Naive thymus-derived CD4-positive, alpha-beta T cell (primary cell): ENCODE results near the gene ZNF750. TPM values are rescaled to one million over a fixed set of nuclear protein-coding genes. Genes with fewer than 3 reads are reported as not detected.

Experiments used
- ATAC-seq: fragments of 150-1000 bp; cut with Tn5 transposase; 2 replicates; pipeline ENCODE4 v1.10.0; 2021; ENCODE audit warnings: mild to moderate bottlenecking, moderate library complexity
- CTCF ChIA-PET: fragments of 350-600 bp; sonication (Branson Sonifier 250); formaldehyde crosslinking; loops from one replicate; lab custom pipeline; 2021; ENCODE audit warnings: antibody characterized with exemption; lab: Charles Lee
- POLR2A ChIA-PET: fragments of 350-600 bp; sonication (Branson Sonifier 250); formaldehyde crosslinking; loops from one replicate; lab custom pipeline; 2021; ENCODE audit warnings: antibody characterized with exemption, inconsistent platforms; lab: Charles Lee
- DNase-seq, 9 donors: peaks; one replicate each; pipeline versions ENCODE4 v3.0.0 to v3.0.0-alpha.2; 2020 to 2022; ENCODE audit warnings: mixed read lengths in 1 of 9
- H3K27ac ChIP-seq: one replicate; pipeline ENCODE4 v1.7.0; 2013; ENCODE audit warnings: mild to moderate bottlenecking, low read depth, low read length, moderate library complexity
- H3K27me3 ChIP-seq, 2 donors: one replicate each; pipeline ENCODE4 v1.7.0; 2013; ENCODE audit warnings: low read length in 2 of 2, mild to moderate bottlenecking in 2 of 2, moderate library complexity in 2 of 2; ENCODE audit not compliant: control insufficient read depth in 2 of 2, insufficient read depth in 2 of 2
- H3K36me3 ChIP-seq, 3 experiments: 1 replicate in 2 of 3; 2 replicates in 1 of 3; pipeline ENCODE4 v1.7.0; 2013; ENCODE audit warnings: low read length in 3 of 3, mild to moderate bottlenecking in 3 of 3, moderate library complexity in 1 of 3; ENCODE audit not compliant: insufficient read depth in 3 of 3, control insufficient read depth in 2 of 3
- H3K4me1 ChIP-seq, 2 donors: one replicate each; pipeline ENCODE4 v1.7.0; 2013; ENCODE audit warnings: low read length in 2 of 2, mild to moderate bottlenecking in 2 of 2, moderate library complexity in 1 of 2; ENCODE audit not compliant: control insufficient read depth in 2 of 2, insufficient read depth in 2 of 2
- H3K4me3 ChIP-seq: 2 replicates; pipeline ENCODE4 v1.7.0; 2013; ENCODE audit warnings: mild to moderate bottlenecking, low read length
- H3K9me3 ChIP-seq, 3 experiments: 1 replicate in 2 of 3; 2 replicates in 1 of 3; pipeline ENCODE4 v1.7.0; 2013; ENCODE audit warnings: low read length in 3 of 3; ENCODE audit not compliant: control insufficient read depth in 2 of 3
- H3K27ac Mint-ChIP-seq, 9 donors: one replicate each; pipeline ENCODE4 v1.8.0; 2020 to 2022; ENCODE audit warnings: mixed read lengths in 9 of 9, mild to moderate bottlenecking in 8 of 9, moderate library complexity in 5 of 9, inconsistent platforms in 2 of 9
- H3K27me3 Mint-ChIP-seq, 5 donors: one replicate each; pipeline ENCODE4 v1.8.0; 2021 to 2022; ENCODE audit warnings: mixed read lengths in 5 of 5, mild to moderate bottlenecking in 1 of 5
- H3K36me3 Mint-ChIP-seq, 5 donors: one replicate each; pipeline ENCODE4 v1.8.0; 2020 to 2022; ENCODE audit warnings: mixed read lengths in 5 of 5, mild to moderate bottlenecking in 3 of 5, inconsistent platforms in 1 of 5
- H3K4me1 Mint-ChIP-seq, 7 donors: one replicate each; pipeline ENCODE4 v1.8.0; 2020 to 2022; ENCODE audit warnings: mixed read lengths in 7 of 7, mild to moderate bottlenecking in 3 of 7, inconsistent platforms in 1 of 7
- H3K4me3 Mint-ChIP-seq, 10 donors: one replicate each; pipeline ENCODE4 v1.8.0; 2020 to 2022; ENCODE audit warnings: mild to moderate bottlenecking in 10 of 10, mixed read lengths in 10 of 10, moderate library complexity in 6 of 10, inconsistent platforms in 2 of 10
- H3K9me3 Mint-ChIP-seq, 11 donors: one replicate each; pipeline ENCODE4 v1.8.0; 2020 to 2022; ENCODE audit warnings: mixed read lengths in 11 of 11, mild to moderate bottlenecking in 4 of 11, inconsistent platforms in 1 of 11, moderate library complexity in 1 of 11
- intact Hi-C, 2 donors: fragments of 100-400 bp; cut with micrococcal nuclease; formaldehyde crosslinking; loops; one replicate each; pipeline ENCODE4 v1.15.1; 2023
- polyA plus RNA-seq, 2 donors: library from polyadenylated mRNA; unstranded; fragments of 300-500 nt; fragmentation: Illumina TruSeq; gene quantifications; one replicate each; pipeline ENCODE4 v1.2.3, GENCODE V29; 2021
- total RNA-seq, 6 experiments: library from RNA in 5 of 6; stranded (reverse) in 5 of 6; gene quantifications; 1 replicate in 5 of 6; 2 replicates in 1 of 6; pipeline ENCODE4 v1.2.3 and lab custom pipeline; 2021 to 2026

ZNF750 gene
- total and polyA plus RNA-seq, 7 experiments from 2014 or later = 0.13 TPM; not detected in 6

GRCh38 chr17:82848022-82848592 is 8.3 kb upstream of the ZNF750 start:
- intact Hi-C loops = loop anchor here in 1 of 2 donors (2.0 kb wide), 1 partner anchor 17 kb away; no protein-coding TSS in a partner anchor
- peak in 3 of 9 donors; percentile 18 to 36 (median 19) for DNase-seq
- no peaks in the 10 kb centered on the region for H3K4me1 ChIP-seq
- peak overlapping the region in 6 of 10 donors; percentile 16 to 77 (median 46) for H3K4me3 Mint-ChIP-seq
- H3K27ac ChIP-seq = no peak overlapping the region
- peaks cover 0 to 8% (median 0%) of the 10 kb centered on the region in 3 experiments for H3K36me3 ChIP-seq
- no peaks in the 10 kb centered on the region for H3K9me3 ChIP-seq
- H3K4me1 Mint-ChIP-seq = peaks cover 6 to 18% (median 14%) of the 10 kb centered on the region in 7 donors
- H3K9me3 Mint-ChIP-seq = no peaks in the 10 kb centered on the region
- ATAC-seq = peak; percentile 87
- ChIA-PET CTCF (no interaction called here), POLR2A (no interaction called here)
- H3K27me3 Mint-ChIP-seq = no peaks in the 10 kb centered on the region
- H3K36me3 Mint-ChIP-seq = peaks cover 4 to 25% (median 10%) of the 10 kb centered on the region in 5 donors
- peak overlapping the region in 4 of 9 donors; percentile 53 to 81 (median 68) for H3K27ac Mint-ChIP-seq
- H3K27me3 ChIP-seq = no peaks in the 10 kb centered on the region
- no peak overlapping the region for H3K4me3 ChIP-seq

- intact Hi-C loops = no loop called here
These were observed 6.4 kb upstream of the ZNF750 start for GRCh38 chr17:82846061-82846691.

GRCh38 chr17:82845163-82845807 is 5.5 kb upstream of the ZNF750 start:
- Histone ChIP-seq H3K36me3 (peaks cover 0 to 8% (median 0%) of the 10 kb centered on the region in 3 experiments), H3K27me3 (no peaks in the 10 kb centered on the region), H3K4me1 (no peaks in the 10 kb centered on the region), H3K9me3 (no peaks in the 10 kb centered on the region), H3K4me3 (no peak overlapping the region), H3K27ac (no peak overlapping the region)
- ChIA-PET CTCF (no interaction called here), POLR2A (interaction anchor here (0.7 to 1.1 kb wide), 2 partner anchors 18 to 72 kb away, joined by 4 to 6 read pairs; no protein-coding TSS in a partner anchor)
- DNase-seq = no peak
- no peak overlapping the region for H3K4me3 Mint-ChIP-seq
- H3K4me1 Mint-ChIP-seq = peaks cover 6 to 15% (median 9%) of the 10 kb centered on the region in 7 donors
- H3K9me3 Mint-ChIP-seq = no peaks in the 10 kb centered on the region
- H3K27ac Mint-ChIP-seq = peak overlapping the region in 3 of 9 donors; percentile 37 to 71 (median 42)
- intact Hi-C loops = no loop called here
- peaks cover 4 to 9% (median 6%) of the 10 kb centered on the region in 5 donors for H3K36me3 Mint-ChIP-seq
- no peak for ATAC-seq
- H3K27me3 Mint-ChIP-seq = no peaks in the 10 kb centered on the region

More at GRCh38 chr17:82846061-82846691, 6.4 kb upstream of the ZNF750 start:
- Histone ChIP-seq H3K27ac (no peak overlapping the region), H3K4me1 (no peaks in the 10 kb centered on the region), H3K27me3 (no peaks in the 10 kb centered on the region), H3K9me3 (no peaks in the 10 kb centered on the region), H3K4me3 (no peak overlapping the region), H3K36me3 (peaks cover 0 to 8% (median 0%) of the 10 kb centered on the region in 3 experiments)
- POLR2A ChIA-PET = interaction anchor here (0.6 kb wide), 1 partner anchor 11 kb away, joined by 3 read pairs; no protein-coding TSS in a partner anchor
- Mint-ChIP-seq H3K9me3 (no peaks in the 10 kb centered on the region), H3K36me3 (peaks cover 4 to 16% (median 8%) of the 10 kb centered on the region in 5 donors), H3K27me3 (no peaks in the 10 kb centered on the region), H3K4me3 (no peak overlapping the region), H3K4me1 (peaks cover 6 to 15% (median 12%) of the 10 kb centered on the region in 7 donors), H3K27ac (no peak overlapping the region)
- no peak for ATAC-seq
- DNase-seq = no peak
- CTCF ChIA-PET = no interaction called here

- Histone ChIP-seq H3K4me1 (no peaks in the 10 kb centered on the region), H3K36me3 (peaks cover 0 to 8% (median 0%) of the 10 kb centered on the region in 3 experiments), H3K9me3 (no peaks in the 10 kb centered on the region), H3K27ac (no peak overlapping the region), H3K27me3 (no peaks in the 10 kb centered on the region), H3K4me3 (no peak overlapping the region)
- Mint-ChIP-seq H3K27me3 (no peaks in the 10 kb centered on the region), H3K4me1 (peaks cover 6 to 15% (median 9%) of the 10 kb centered on the region in 7 donors), H3K4me3 (no peak overlapping the region), H3K27ac (peak overlapping the region in 1 of 9 donors; percentile 31), H3K9me3 (no peaks in the 10 kb centered on the region), H3K36me3 (peaks cover 4 to 9% (median 6%) of the 10 kb centered on the region in 5 donors)
- ATAC-seq (no peak), DNase-seq (no peak)
- intact Hi-C loops = no loop called here
- CTCF ChIA-PET = interaction anchor here (0.6 to 1.4 kb wide), 2 partner anchors 10 to 175 kb away, joined by 3 read pairs; no protein-coding TSS in a partner anchor
- POLR2A ChIA-PET = interaction anchor here (1.1 kb wide), 1 partner anchor 19 kb away, joined by 4 read pairs; no protein-coding TSS in a partner anchor
These were observed 5.0 kb upstream of the ZNF750 start for GRCh38 chr17:82844796-82845162.

- Histone ChIP-seq H3K27me3 (no peaks in the 10 kb centered on the region), H3K4me3 (no peak overlapping the region), H3K4me1 (no peaks in the 10 kb centered on the region), H3K27ac (no peak overlapping the region), H3K9me3 (no peaks in the 10 kb centered on the region), H3K36me3 (peaks cover 0 to 8% (median 0%) of the 10 kb centered on the region in 3 experiments)
- H3K36me3 Mint-ChIP-seq = peaks cover under 1 to 7% (median 2%) of the 10 kb centered on the region in 5 donors
- no peak overlapping the region for H3K4me3 Mint-ChIP-seq
- no peaks in the 10 kb centered on the region for H3K9me3 Mint-ChIP-seq
- DNase-seq = no peak
- H3K27me3 Mint-ChIP-seq = no peaks in the 10 kb centered on the region
- intact Hi-C loops = no loop called here
- ChIA-PET POLR2A (interaction anchor here (0.9 to 1.1 kb wide), 3 partner anchors 10 to 20 kb away, joined by 3 to 5 read pairs (median 3); no protein-coding TSS in a partner anchor), CTCF (interaction anchor here (0.6 to 1.4 kb wide), 5 partner anchors 11 to 357 kb away, joined by 3 to 4 read pairs (median 3); no protein-coding TSS in a partner anchor)
- H3K27ac Mint-ChIP-seq = peak overlapping the region in 5 of 9 donors; percentile 25 to 59 (median 32)
- no peak for ATAC-seq
- H3K4me1 Mint-ChIP-seq = peaks cover 1 to 12% (median 5%) of the 10 kb centered on the region in 7 donors
These were observed 4.3 kb upstream of the ZNF750 start for GRCh38 chr17:82843904-82844680.
